HG03439 (cell line): ENCODE results near the gene CENPQ.

Source experiments
- ATAC-seq: cut with Tn5 transposase; IDR thresholded peaks from one replicate; pipeline ENCODE4 v1.9.1; 2021; ENCODE audit warnings: mild to moderate bottlenecking, moderate library complexity; ENCODE audit not compliant: unreplicated experiment

The CENPQ gene

DNA sequence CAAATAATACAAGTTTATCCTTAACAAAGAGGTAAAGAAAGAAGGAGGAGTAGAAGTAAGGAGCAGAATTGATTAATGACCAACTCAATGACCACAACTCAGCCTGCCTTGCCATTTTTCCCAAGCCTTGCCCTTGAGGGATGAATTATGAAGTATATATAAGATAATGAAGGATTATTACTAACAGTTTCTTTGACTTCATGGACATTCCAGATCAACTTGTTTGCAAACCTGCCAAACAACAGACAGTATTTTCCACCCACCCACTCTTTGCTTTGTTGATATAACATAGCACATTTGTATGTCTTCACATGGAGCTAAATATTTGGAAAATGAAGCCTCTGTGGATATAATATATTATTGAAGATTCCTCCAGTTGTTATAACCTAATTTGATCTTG, 77.4 kb downstream of the CENPQ start:
- ATAC-seq: no peak

DNA sequence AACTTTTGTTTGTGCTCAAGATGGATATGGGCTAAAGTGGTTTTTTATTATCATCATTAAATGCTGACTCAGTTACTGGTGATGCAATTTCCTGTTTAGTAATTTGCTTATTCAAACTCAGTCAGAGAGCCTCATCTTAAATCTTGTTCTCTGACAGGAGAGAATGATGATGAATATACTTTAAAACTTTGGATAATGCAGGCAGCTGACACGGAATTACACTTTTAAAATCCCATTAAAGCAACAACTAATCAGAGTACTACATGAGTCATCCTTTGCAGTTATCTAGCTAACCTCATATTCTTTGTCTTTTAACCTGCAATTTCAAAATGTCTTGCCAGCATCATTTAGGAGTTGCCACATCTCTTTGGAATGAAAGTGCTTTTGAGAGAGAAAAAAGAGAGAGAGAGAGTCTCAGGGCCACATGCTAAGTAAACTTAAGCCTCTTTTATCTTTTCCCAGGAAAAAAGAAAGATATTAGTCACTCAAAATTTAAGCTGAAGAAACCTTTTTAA, 78.1 kb downstream of the CENPQ start:
- no peak for ATAC-seq

DNA sequence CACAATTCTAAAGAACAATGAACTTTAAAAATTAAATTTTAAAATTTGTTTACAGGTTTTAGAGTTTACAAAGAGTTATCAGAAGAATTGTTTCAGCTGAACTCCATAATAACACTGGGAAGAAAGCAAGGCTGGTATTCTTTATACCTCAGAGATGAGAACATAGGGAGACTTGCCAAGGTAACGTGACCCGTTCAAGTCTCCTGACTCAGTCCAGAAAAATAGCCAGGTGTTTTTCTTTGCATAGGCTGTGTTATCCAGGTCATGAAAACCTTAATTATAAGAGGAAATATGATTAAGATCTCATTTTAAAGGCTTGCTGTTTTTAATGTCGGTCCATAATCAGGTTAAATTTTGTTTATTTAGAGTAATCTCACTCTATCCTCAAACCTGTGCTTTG, 78.8 kb downstream of the CENPQ start:
- ATAC-seq: no peak
